ENCODE measurements around the gene PRDM9.

Gene PRDM9

GRCh38 chr5:23528677-23529076 lies 21.3 kb downstream of the PRDM9 start:
- H3K9me3 ChIP-seq (ENCODE audit: control insufficient read depth, insufficient read depth, low read length): no peaks in the 10 kb centered on the region

GRCh38 chr5:23530571-23530970 lies 23.2 kb downstream of the PRDM9 start:
- Histone ChIP-seq H3K27me3 (ENCODE audit: control insufficient read depth, insufficient read depth, low read length) (no peaks in the 10 kb centered on the region), H3K9me3 (ENCODE audit: control insufficient read depth, insufficient read depth, low read length) (no peaks in the 10 kb centered on the region), H3K4me1 (ENCODE audit: control insufficient read depth, insufficient read depth, low read length) (no peaks in the 10 kb centered on the region), H3K4me3 (ENCODE audit: low read depth, low read length) (no peak overlapping the region), H3K36me3 (ENCODE audit: control insufficient read depth, insufficient read depth, low read length) (no peaks in the 10 kb centered on the region), H3K9ac (ENCODE audit: low read depth, low read length) (no peak overlapping the region)

More at GRCh38 chr5:23528677-23529076, 21.3 kb downstream of the PRDM9 start:
- H3K4me3 ChIP-seq (ENCODE audit: low read depth, low read length): no peak overlapping the region
- H3K4me1 ChIP-seq (ENCODE audit: control insufficient read depth, insufficient read depth, low read length): no peaks in the 10 kb centered on the region
- H3K36me3 ChIP-seq (ENCODE audit: control insufficient read depth, insufficient read depth, low read length): no peaks in the 10 kb centered on the region
- H3K27me3 ChIP-seq (ENCODE audit: control insufficient read depth, insufficient read depth, low read length): no peaks in the 10 kb centered on the region
- no peak overlapping the region for H3K9ac ChIP-seq (ENCODE audit: low read depth, low read length)

- H3K4me3 ChIP-seq (ENCODE audit: low read depth, low read length): no peak overlapping the region
- no peaks in the 10 kb centered on the region for H3K27me3 ChIP-seq (ENCODE audit: control insufficient read depth, insufficient read depth, low read length)
- H3K9me3 ChIP-seq (ENCODE audit: control insufficient read depth, insufficient read depth, low read length): no peaks in the 10 kb centered on the region
- no peaks in the 10 kb centered on the region for H3K36me3 ChIP-seq (ENCODE audit: control insufficient read depth, insufficient read depth, low read length)
- no peaks in the 10 kb centered on the region for H3K4me1 ChIP-seq (ENCODE audit: control insufficient read depth, insufficient read depth, low read length)
- H3K9ac ChIP-seq (ENCODE audit: low read depth, low read length): no peak overlapping the region
These were observed 63.6 kb downstream of the PRDM9 start for GRCh38 chr5:23571059-23571458.

Data from iPS-15b (cell line).